IPS DF 6.9 (cell line): ENCODE results near the gene ISCU.
"Not testable (repeated sequence)": the region's sequence is repeated elsewhere in the genome, so short reads cannot be mapped to it uniquely, and the experiment has no call there.

Experiments used
- DNase-seq: peaks from one replicate; pipeline ENCODE4 v3.0.0-alpha.2; 2013; ENCODE audit warnings: low read depth, low spot score
- H3K27ac ChIP-seq: one replicate; pipeline ENCODE4 v1.5.1; 2013; ENCODE audit warnings: low read length, control low read depth
- H3K27me3 ChIP-seq: 2 replicates; pipeline ENCODE4 v1.6.1; 2013; ENCODE audit warnings: mild to moderate bottlenecking, low read length; ENCODE audit not compliant: control insufficient read depth, insufficient read depth
- H3K36me3 ChIP-seq: 2 replicates; pipeline ENCODE4 v1.6.1; 2013; ENCODE audit warnings: low read length; ENCODE audit not compliant: control insufficient read depth, insufficient read depth
- H3K4me1 ChIP-seq: 2 replicates; pipeline ENCODE4 v1.6.1; 2013; ENCODE audit warnings: low read length; ENCODE audit not compliant: control insufficient read depth, insufficient read depth
- H3K4me3 ChIP-seq: 2 replicates; pipeline ENCODE4 v1.5.1; 2013; ENCODE audit warnings: mild to moderate bottlenecking, low read length
- H3K9me3 ChIP-seq: 2 replicates; pipeline ENCODE4 v1.6.1; 2013; ENCODE audit warnings: low read length, inconsistent platforms; ENCODE audit not compliant: control insufficient read depth, insufficient read depth
- WGBS: extraction: QIAGEN DNeasy Blood & Tissue Kit; methylation state at CpG from one replicate; pipeline ENCODE4 v1.1.7; 2013; ENCODE audit warnings: mixed read lengths, missing lambda C conversion rate; ENCODE audit not compliant: insufficient read length, insufficient coverage; 5-methylcytosine and 5-hydroxymethylcytosine counted together

Gene ISCU

DNA sequence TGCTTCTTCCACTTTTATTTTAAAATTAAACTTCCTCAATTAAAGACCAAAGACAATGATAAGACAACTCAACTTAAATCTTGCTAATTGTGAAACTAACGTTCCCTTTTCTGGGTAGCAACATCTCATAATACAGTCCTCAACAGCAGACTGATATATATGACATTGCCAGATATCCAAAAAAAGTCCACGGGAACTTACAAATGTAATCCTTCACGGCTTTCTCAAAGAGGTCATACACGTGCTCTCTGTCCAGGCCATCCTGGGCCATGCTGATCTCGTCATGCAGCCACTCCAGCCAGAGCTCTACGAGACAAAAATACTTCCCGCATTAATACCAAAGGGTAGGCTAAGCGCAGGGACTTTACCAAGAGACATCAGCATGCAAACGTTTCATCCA is 14.7 kb upstream of the ISCU start:
- DNase-seq = no peak
- Histone ChIP-seq H3K36me3 (peaks cover 17% of the 10 kb centered on the region; the same call in 1 of the 2 replicates), H3K4me1 (no peaks in the 10 kb centered on the region), H3K27me3 (no peaks in the 10 kb centered on the region), H3K4me3 (no peak overlapping the region), H3K9me3 (no peaks in the 10 kb centered on the region), H3K27ac (no peak overlapping the region)
- WGBS = no CpG with 5 or more reads among the region's 9 CpGs

DNA sequence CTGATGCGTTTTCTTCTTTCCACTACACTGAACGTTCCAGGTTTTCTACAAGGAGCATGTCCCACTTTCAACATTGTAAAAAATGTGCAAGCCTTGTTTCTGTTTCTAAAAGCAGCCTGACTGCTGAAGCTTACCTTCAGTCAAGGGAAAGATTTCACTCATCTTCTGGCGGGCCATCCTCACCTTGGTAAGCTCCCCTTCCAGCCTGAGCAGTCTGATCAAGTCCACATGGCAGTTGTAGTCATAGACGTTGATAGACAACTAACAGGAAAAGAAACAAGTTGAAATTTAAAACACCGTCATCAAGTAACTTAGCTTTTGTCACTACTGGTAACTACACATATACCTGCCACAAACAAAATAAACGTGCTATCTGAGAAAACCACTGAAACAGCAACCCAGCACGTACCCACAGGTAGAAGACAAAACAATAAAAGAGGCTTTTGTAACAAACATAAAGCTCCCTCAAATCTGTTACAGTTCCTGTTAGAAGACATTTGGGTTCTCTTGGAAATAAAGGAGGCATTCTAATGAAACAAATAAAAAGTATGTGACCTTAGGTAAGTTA is 13.4 kb upstream of the ISCU start:
- Histone ChIP-seq H3K27ac (no peak overlapping the region), H3K4me1 (no peaks in the 10 kb centered on the region), H3K27me3 (no peaks in the 10 kb centered on the region), H3K9me3 (no peaks in the 10 kb centered on the region), H3K36me3 (peaks cover 14% of the 10 kb centered on the region; the same call in 1 of the 2 replicates), H3K4me3 (no peak overlapping the region)
- DNase-seq = no peak
- no CpG with 5 or more reads among the region's 7 CpGs for WGBS

DNA sequence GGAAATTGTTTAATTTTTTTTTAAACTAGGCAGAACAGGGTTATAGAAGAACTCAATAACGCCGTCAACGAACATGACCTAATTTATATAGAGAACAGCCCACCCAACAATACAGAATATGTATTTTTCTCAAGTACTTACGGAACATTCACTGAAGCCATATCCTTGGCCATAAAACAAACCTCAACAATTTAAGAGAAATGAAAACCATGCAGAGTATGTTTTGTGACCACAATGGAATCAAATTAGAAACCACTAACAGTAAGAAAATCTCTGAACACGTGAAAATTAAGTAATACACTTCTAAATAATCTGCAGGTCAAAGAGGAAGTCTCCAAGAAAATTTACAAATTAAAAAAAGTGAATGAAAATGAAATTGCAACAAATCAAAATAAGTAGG is 10.9 kb upstream of the ISCU start:
- Histone ChIP-seq H3K27ac (no peak overlapping the region), H3K4me1 (no peaks in the 10 kb centered on the region), H3K9me3 (no peaks in the 10 kb centered on the region), H3K27me3 (no peaks in the 10 kb centered on the region), H3K4me3 (no peak overlapping the region), H3K36me3 (peaks cover 5% of the 10 kb centered on the region; the same call in 1 of the 2 replicates)
- WGBS = no CpG with 5 or more reads among the region's 5 CpGs
- no peak for DNase-seq

DNA sequence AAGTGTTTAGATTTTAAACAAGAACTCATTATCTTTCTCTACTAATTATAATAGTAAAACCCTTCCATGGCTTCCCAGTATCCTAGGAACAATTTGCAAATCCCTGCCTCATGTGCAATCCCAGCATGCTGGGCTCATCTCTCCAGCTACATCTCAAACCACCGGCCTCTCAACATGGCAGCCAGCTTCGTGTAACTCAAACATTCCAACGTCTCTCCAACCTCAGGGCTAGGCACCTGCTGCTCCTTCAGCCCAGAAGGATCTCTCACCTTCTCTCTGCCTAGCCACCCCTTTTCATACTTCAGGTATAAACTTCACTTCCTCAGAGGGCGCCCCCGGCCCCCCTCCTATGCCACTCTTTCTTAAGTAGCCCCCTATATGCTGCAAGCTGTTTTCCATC is 8.6 kb upstream of the ISCU start:
- Histone ChIP-seq H3K27me3 (no peaks in the 10 kb centered on the region), H3K9me3 (no peaks in the 10 kb centered on the region), H3K4me3 (no peak overlapping the region), H3K36me3 (no peaks in the 10 kb centered on the region; the same call in 1 of the 2 replicates), H3K4me1 (no peaks in the 10 kb centered on the region), H3K27ac (no peak overlapping the region)
- no CpG with 5 or more reads among the region's 5 CpGs for WGBS
- DNase-seq = no peak

GRCh38 chr12:108555383-108555782 is 7.0 kb upstream of the ISCU start:
- not testable (repeated sequence) for H3K36me3 ChIP-seq, DNase-seq, H3K4me1 ChIP-seq, H3K4me3 ChIP-seq, H3K9me3 ChIP-seq, H3K27me3 ChIP-seq, H3K27ac ChIP-seq
- WGBS = no CpG with 5 or more reads among the region's 9 CpGs

DNA sequence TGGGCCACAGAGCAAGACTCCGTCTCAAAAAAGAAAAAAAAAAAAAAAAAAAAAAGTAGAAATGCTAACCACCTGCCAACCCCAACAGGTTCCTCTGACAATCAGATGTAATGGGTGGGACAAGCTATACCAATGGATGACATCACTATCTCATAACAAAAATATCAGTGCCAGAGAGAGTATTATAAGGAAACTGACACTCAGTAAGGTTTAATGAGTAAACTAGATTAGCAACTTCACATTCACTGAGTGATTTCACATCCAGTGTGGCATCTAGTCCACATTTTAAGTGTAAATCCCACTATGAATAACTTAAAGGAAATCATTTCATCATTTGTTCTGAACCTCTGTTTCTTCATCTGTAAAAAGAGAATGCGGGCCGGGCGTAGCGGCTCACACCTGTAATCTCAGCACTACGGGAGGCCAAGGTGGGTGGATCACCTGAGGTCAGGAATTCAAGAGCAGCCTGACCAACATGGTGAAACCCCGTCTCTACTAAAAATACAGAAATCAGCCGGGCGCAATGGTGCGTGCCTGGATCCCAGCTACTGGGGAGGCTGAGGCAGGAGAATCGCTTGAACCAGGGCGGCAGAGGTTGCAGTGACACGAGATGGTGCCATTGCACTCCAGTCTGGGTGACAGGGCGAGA is 3.3 kb upstream of the ISCU start:
- Histone ChIP-seq H3K27me3 (no peaks in the 10 kb centered on the region), H3K36me3 (no peaks in the 10 kb centered on the region), H3K27ac (no peak overlapping the region), H3K4me3 (no peak overlapping the region), H3K4me1 (0 out of 2 replicates have a peak, but pooled peaks cover 3% of the 10 kb centered on the region), H3K9me3 (no peaks in the 10 kb centered on the region)
- DNase-seq = no peak
- WGBS = no CpG with 5 or more reads among the region's 14 CpGs

DNA sequence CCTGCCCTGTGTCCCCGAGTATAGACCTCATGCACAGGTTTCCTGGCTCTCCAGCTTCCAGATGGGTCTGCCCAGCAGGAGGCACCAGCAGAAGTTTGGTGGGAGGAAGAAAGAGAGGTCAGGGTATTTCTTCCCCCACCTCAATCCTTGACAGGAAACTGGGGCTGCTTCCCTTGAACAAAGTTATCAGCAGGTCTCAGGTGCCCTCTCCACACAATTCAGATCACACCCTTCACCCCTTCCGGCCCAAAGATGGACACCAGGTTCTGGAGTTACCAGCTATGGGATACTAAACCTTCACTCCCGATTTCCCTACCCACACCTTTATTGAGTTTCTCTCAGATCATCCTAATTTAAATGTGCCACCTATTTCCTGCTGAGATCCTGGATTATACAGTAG is 2.6 kb upstream of the ISCU start:
- H3K4me3 ChIP-seq = peak overlapping the region; percentile 72; the same call in 1 of the 2 replicates
- 0 out of 2 replicates have a peak, but pooled peaks cover 3% of the 10 kb centered on the region for H3K4me1 ChIP-seq
- H3K27ac ChIP-seq = no peak overlapping the region
- H3K9me3 ChIP-seq = no peaks in the 10 kb centered on the region
- DNase-seq = no peak
- H3K36me3 ChIP-seq = peaks cover 4% of the 10 kb centered on the region; the same call in 1 of the 2 replicates
- no CpG with 5 or more reads among the region's 3 CpGs for WGBS
- H3K27me3 ChIP-seq = no peaks in the 10 kb centered on the region

- no CpG with 5 or more reads among the region's 12 CpGs for WGBS
- no peak overlapping the region for H3K27ac ChIP-seq
- 0 out of 2 replicates have a peak, but pooled peaks cover 3% of the 10 kb centered on the region for H3K4me1 ChIP-seq
- H3K27me3 ChIP-seq = no peaks in the 10 kb centered on the region
- no peak for DNase-seq
- H3K4me3 ChIP-seq = peak overlapping the region; percentile 72
- H3K9me3 ChIP-seq = no peaks in the 10 kb centered on the region
- H3K36me3 ChIP-seq = peaks cover 8% of the 10 kb centered on the region; the same call in 1 of the 2 replicates
These were observed 2.1 kb upstream of the ISCU start for GRCh38 chr12:108560321-108560721.

DNA sequence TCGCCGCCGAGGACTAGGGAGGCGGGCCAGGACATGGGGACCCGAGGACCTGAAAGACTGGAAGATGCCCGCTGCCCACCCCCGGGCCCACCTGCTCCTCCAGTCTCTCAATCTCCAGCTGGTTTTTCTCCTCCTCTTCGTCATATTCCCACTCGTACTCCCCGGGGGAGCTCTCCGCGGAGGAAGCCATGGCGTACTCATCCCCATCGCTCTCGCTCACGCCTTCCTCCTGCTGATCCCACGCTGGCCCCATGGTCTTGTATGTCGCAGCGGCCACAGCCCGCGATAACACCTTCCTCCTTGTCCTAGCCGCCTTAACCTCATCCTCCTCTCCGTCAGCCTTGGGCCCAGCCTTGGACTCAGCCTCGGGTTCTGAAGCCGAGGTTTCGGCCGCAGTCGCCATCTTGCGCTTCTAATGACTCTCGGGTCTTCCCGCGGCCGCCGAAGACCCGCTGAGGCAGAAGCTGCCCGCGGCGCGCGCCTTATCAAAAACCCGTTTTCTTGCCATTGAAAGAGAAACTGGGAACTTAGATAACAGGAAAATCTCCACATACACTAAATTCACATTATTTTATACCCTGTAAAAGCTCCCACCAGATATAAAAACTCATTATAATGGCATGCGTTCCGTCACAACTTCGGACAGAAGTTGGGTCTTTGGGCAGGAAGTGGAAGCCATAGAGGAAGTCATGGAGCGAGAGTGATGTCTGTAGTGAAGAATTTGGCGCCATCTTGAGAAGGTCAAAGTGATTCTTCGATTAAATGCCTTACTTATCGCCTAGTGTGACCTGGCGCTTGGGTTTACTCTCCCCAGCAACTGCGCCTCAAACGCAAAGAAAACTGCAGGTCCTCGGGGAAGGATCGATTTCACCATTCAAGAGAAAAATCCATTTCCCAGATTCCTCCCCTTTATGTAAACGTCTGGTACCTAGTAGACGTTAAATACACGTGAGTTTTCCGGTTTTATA is 1.4 kb upstream of the ISCU start, which contains the start of gene SART3:
Gene SART3, minus strand, starts transcription at position 422 of the 968 bp plus-strand sequence. Its CDS starts 19 bp downstream, at position 403.
- no CpG with 5 or more reads among the region's 57 CpGs for WGBS
- Histone ChIP-seq H3K36me3 (peaks cover 10% of the 10 kb centered on the region; the same call in 1 of the 2 replicates), H3K4me1 (0 out of 2 replicates have a peak, but pooled peaks cover 3% of the 10 kb centered on the region), H3K27ac (no peak within 1 kb of the TSS), H3K9me3 (no peaks in the 10 kb centered on the region), H3K27me3 (no peaks in the 10 kb centered on the region), H3K4me3 (peak within 1 kb of the TSS; percentile 72)
- DNase-seq = peak; percentile 77

DNA sequence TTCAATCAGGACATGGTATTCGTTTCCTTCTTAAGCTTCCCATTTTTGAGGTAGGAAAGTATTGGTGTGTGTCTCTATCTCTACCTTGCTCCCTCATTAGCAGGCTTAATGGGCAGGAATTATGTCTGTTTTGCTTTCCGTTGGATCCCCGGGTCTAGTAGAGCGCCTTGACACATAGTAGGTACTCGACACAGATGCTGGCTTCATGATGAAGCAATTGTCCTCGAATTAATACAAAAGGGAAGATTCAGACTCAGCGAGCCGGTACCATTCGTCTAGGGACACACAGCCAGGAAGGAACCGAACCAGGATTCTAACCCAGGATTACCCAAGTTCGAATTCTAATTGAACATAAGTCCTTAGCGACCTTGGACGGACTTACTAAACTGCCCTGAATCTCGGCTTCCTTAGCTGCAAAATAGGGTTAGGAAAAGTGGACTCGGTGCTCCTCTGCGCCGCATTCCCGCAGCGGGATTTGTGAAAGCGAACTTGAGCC is 496 bp upstream of the ISCU start:
- no peak overlapping the region for H3K27ac ChIP-seq
- DNase-seq = no peak
- no CpG with 5 or more reads among the region's 20 CpGs for WGBS
- H3K27me3 ChIP-seq = no peaks in the 10 kb centered on the region
- H3K4me3 ChIP-seq = peak overlapping the region; percentile 72; the same call in 1 of the 2 replicates
- H3K9me3 ChIP-seq = no peaks in the 10 kb centered on the region
- peaks cover 16% of the 10 kb centered on the region; the same call in 1 of the 2 replicates for H3K36me3 ChIP-seq
- 0 out of 2 replicates have a peak, but pooled peaks cover 3% of the 10 kb centered on the region for H3K4me1 ChIP-seq
